HepG2 (cell line): Measurements from ENCODE around the gene DNPH1. TPM values are rescaled to one million over a fixed set of nuclear protein-coding genes. Genes with fewer than 3 reads are reported as not detected.

Experiments
- DNMT3B ChIP-seq: conservative IDR thresholded peaks from 2 replicates; pipeline ENCODE4 v1.6.1; 2016; ENCODE audit warnings: missing biosample characterization, control low read depth
- FIP1L1 ChIP-seq: fragments of 200-400 bp; formaldehyde crosslinking; IDR thresholded peaks from 2 replicates; pipeline ENCODE4 v1.6.1; 2018; ENCODE audit warnings: low read depth, mild to moderate bottlenecking, low read length, moderate library complexity, borderline replicate concordance; ENCODE audit not compliant: insufficient read depth
- HNF1B ChIP-seq: sonication (generic); formaldehyde crosslinking; IDR thresholded peaks from 2 replicates; pipeline ENCODE4 v1.5.1; 2020; ENCODE audit warnings: mild to moderate bottlenecking, moderate library complexity, missing genetic modification reagents
- MBD4 ChIP-seq: IDR thresholded peaks from 2 replicates; pipeline ENCODE4 v1.6.1; 2012; ENCODE audit warnings: low read length, inconsistent platforms, borderline replicate concordance
- MLX ChIP-seq: IDR thresholded peaks from 2 replicates; pipeline ENCODE4 v1.6.1; 2016
- PAX8 ChIP-seq: sonication (generic); formaldehyde crosslinking; IDR thresholded peaks from 2 replicates; pipeline ENCODE4 v1.8.0; 2022; ENCODE audit warnings: mild to moderate bottlenecking, missing genetic modification reagents, borderline replicate concordance
- RBFOX2 ChIP-seq: fragments of 200-400 bp; formaldehyde crosslinking; IDR thresholded peaks from 2 replicates; pipeline ENCODE4 v1.6.1; 2017; ENCODE audit warnings: low read depth, mild to moderate bottlenecking, low read length
- SKIL ChIP-seq: sonication (generic); formaldehyde crosslinking; IDR thresholded peaks from 2 replicates; pipeline ENCODE4 v1.8.0; 2022; ENCODE audit warnings: missing genetic modification reagents, mild to moderate bottlenecking, moderate library complexity, borderline replicate concordance
- SMAD1 ChIP-seq: sonication (generic); formaldehyde crosslinking; IDR thresholded peaks from 2 replicates; pipeline ENCODE4 v1.4.0; 2020; ENCODE audit warnings: missing genetic modification reagents, low read depth, mild to moderate bottlenecking, borderline replicate concordance
- SOX6 ChIP-seq, 2 experiments: fragments of 450-650 bp in 1 of 2; sonication (generic) in 1 of 2; formaldehyde crosslinking in 1 of 2; IDR thresholded peaks; 2 replicates each; pipeline versions ENCODE4 v1.4.0 to v1.6.1; 2017 to 2020; ENCODE audit warnings: antibody characterized with exemption in 1 of 2, mild to moderate bottlenecking in 1 of 2, missing genetic modification reagents in 1 of 2
- TAF1 ChIP-seq: sonication (generic); formaldehyde crosslinking; IDR thresholded peaks from 2 replicates; pipeline ENCODE4 v1.4.0; 2020; ENCODE audit warnings: missing genetic modification reagents
- U2AF2 ChIP-seq: fragments of 200-400 bp; formaldehyde crosslinking; IDR thresholded peaks from 2 replicates; pipeline ENCODE4 v1.6.1; 2017; ENCODE audit warnings: low read depth, mild to moderate bottlenecking, low read length
- WIZ ChIP-seq: sonication (generic); formaldehyde crosslinking; IDR thresholded peaks from 2 replicates; pipeline ENCODE4 v1.5.1; 2020; ENCODE audit warnings: mild to moderate bottlenecking, missing genetic modification reagents
- ZFY ChIP-seq: sonication (generic); formaldehyde crosslinking; IDR thresholded peaks from 2 replicates; pipeline ENCODE4 v1.4.0; 2020; ENCODE audit warnings: missing genetic modification reagents
- ZNF225 ChIP-seq: sonication (generic); formaldehyde crosslinking; IDR thresholded peaks from 2 replicates; pipeline ENCODE4 v1.4.0; 2020; ENCODE audit warnings: mild to moderate bottlenecking, missing genetic modification reagents
- ZNF329 ChIP-seq: sonication (generic); formaldehyde crosslinking; IDR thresholded peaks from 2 replicates; pipeline ENCODE4 v1.9.0; 2021; ENCODE audit warnings: low read depth, mild to moderate bottlenecking, missing genetic modification reagents
- ZNF33B ChIP-seq: sonication (generic); formaldehyde crosslinking; IDR thresholded peaks from 2 replicates; pipeline ENCODE4 v1.5.1; 2020; ENCODE audit warnings: mild to moderate bottlenecking, missing genetic modification reagents
- ZNF343 ChIP-seq: sonication (generic); formaldehyde crosslinking; IDR thresholded peaks from 2 replicates; pipeline ENCODE4 v1.4.0; 2020; ENCODE audit warnings: mild to moderate bottlenecking, missing genetic modification reagents
- ZNF354B ChIP-seq: sonication (generic); formaldehyde crosslinking; IDR thresholded peaks from 2 replicates; pipeline ENCODE4 v1.8.0; 2022; ENCODE audit warnings: mild to moderate bottlenecking, missing genetic modification reagents
- ZNF512 ChIP-seq: sonication (generic); formaldehyde crosslinking; IDR thresholded peaks from 2 replicates; pipeline ENCODE4 v1.4.0; 2020; ENCODE audit warnings: mild to moderate bottlenecking, missing genetic modification reagents
- ZNF619 ChIP-seq: sonication (generic); formaldehyde crosslinking; IDR thresholded peaks from 2 replicates; pipeline ENCODE4 v1.4.0; 2020; ENCODE audit warnings: mild to moderate bottlenecking, missing genetic modification reagents
- polyA plus RNA-seq, 8 experiments: library from polyadenylated mRNA; depleted of rRNA in 3 of 8; stranded (reverse) in 7 of 8; unstranded in 1 of 8; fragments of >200 nt; fragmentation: Illumina TruSeq in 4 of 8; extraction: Trizol in 4 of 8; gene quantifications; 2 replicates each; pipeline versions ENCODE4 v1.2.1 to v1.2.3, GENCODE V29; 2011 to 2016; ENCODE audit warnings: low read depth in 4 of 8, missing spikeins in 1 of 8, mixed read lengths in 1 of 8; ENCODE audit not compliant: insufficient read depth in 1 of 8
- total RNA-seq, 5 experiments: library from RNA; depleted of rRNA; stranded (reverse); fragments of >200 nt; fragmentation: Illumina TruSeq; extraction: Trizol; gene quantifications; 2 replicates each; pipeline ENCODE4 v1.2.3, GENCODE V29; 2016; ENCODE audit warnings: low read depth in 1 of 5

The DNPH1 gene
- total and polyA plus RNA-seq, 2 of the 13 experiments (the other 11 are each of a cell fraction or from before 2014, with no cell fraction given), result 56.5 to 75.1 TPM

GRCh38 chr6:43277643-43278523, 48.6 kb upstream of the DNPH1 start (continued):
- TF ChIP-seq SKIL (CRISPR knock-in tag), result peak; percentile 58; the same call in 1 of the 2 replicates
- TF ChIP-seq SMAD1 (CRISPR knock-in tag), result no peak
- TF ChIP-seq ZNF329 (CRISPR knock-in tag), result no peak
- peak; percentile 56; the same call in 1 of the 2 replicates for TF ChIP-seq RBFOX2
- peak; percentile 54; the same call in 1 of the 2 replicates for TF ChIP-seq WIZ (CRISPR knock-in tag)
- TF ChIP-seq ZNF354B (CRISPR knock-in tag), result no peak
- TF ChIP-seq ZFY (CRISPR knock-in tag), result peak; percentile 84
- TF ChIP-seq ZNF33B (CRISPR knock-in tag), result no peak; the same call in 1 of the 2 replicates
- 0 out of 2 replicates have a peak, but pooled peaks have one; percentile 15 for TF ChIP-seq ZNF343 (CRISPR knock-in tag)
- no peak for TF ChIP-seq U2AF2
- TF ChIP-seq MLX, result peak; percentile 35; the same call in 1 of the 2 replicates
- TF ChIP-seq DNMT3B (CRISPR knock-in tag), result 0 out of 2 replicates have a peak, but pooled peaks have one; percentile 30
- no peak for TF ChIP-seq TAF1
- peak; percentile 50; the same call in 1 of the 2 replicates for TF ChIP-seq ZNF225
- peak; percentile 60; the same call in 1 of the 2 replicates for TF ChIP-seq ZNF619
- no peak for TF ChIP-seq MBD4
- no peak for TF ChIP-seq SOX6 (IDR thresholded peaks at IDR 0.05)
- TF ChIP-seq SOX6 (CRISPR knock-in tag; IDR thresholded peaks at IDR 0.05), result 0 out of 2 replicates have a peak, but pooled peaks have one; percentile 44
- no peak for TF ChIP-seq ZNF512 (CRISPR knock-in tag)
- 0 out of 2 replicates have a peak, but pooled peaks have one; percentile 21 for TF ChIP-seq FIP1L1
- peak; percentile 40; the same call in 1 of the 2 replicates for TF ChIP-seq HNF1B (CRISPR knock-in tag)
- peak; percentile 30; the same call in 1 of the 2 replicates for TF ChIP-seq PAX8 (CRISPR knock-in tag)
